ENCODE results near the gene CCDC187. TPM values are rescaled to one million over a fixed set of nuclear protein-coding genes. Genes with fewer than 3 reads are reported as not detected.

Gene CCDC187
- polyA plus RNA-seq, 1 donor from 2014 or later, result not detected

DNA sequence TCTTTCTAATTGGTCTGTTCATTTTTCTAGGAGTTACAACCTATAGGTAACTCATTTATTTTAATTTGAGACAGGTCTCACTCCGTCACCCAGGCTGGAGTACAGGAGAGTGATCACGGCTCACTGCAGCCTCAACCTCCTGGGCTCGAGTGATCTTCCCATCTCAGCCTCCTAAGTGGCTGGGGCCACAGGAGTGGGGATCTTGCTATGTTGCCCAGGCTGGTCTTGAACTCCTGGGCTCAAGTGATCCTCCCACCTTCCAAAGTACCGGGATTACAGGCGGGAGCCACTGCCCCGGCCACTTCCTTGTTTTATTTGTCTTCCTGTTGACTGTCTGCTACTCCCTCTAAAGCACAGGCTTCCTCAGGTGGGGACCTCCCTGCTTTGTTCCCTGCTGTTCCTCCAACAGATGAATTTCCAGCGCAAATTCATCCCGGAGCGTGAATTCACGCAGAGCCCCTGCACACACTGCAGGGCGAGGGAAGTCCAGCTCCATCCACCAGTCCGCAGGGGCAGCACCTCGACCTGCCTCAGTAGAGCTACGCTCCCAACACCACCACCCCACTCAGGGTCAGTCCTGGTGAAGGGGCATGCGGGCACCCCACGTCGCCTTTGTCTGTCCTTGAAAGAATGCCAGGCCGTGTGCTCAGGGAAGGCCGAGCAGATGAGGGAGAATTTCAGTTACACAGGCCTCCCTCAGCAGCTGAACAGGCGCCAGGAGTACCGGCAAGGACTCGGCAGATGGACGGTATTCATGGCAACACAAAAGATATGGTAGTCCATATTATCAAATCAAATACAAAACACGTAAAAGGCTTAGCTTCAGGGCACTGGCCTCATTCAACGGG, 64.5 kb downstream of the CCDC187 start:
- Histone ChIP-seq H3K36me3 (ENCODE audit: insufficient read depth, low read length) (no peaks in the 10 kb centered on the region), H3K9me3 (ENCODE audit: low read length) (no peaks in the 10 kb centered on the region), H3K9ac (ENCODE audit: low read length) (no peak overlapping the region), H3K4me3 (ENCODE audit: low read length) (no peak overlapping the region), H3K27me3 (ENCODE audit: insufficient read depth, low read depth, low read length) (no peaks in the 10 kb centered on the region), H2AFZ (ENCODE audit: low read depth, low read length) (no peak overlapping the region), H3K9me2 (ENCODE audit: insufficient read depth, low read length) (no peaks in the 10 kb centered on the region), H3K27ac (ENCODE audit: low read length) (no peak overlapping the region), H3F3A (ENCODE audit: insufficient read depth, low read length, poor library complexity, severe bottlenecking) (no peaks in the 10 kb centered on the region), H3K79me2 (replicated peaks; ENCODE audit: insufficient read depth, low read length) (peaks cover 26% of the 10 kb centered on the region), H3K4me2 (ENCODE audit: low read length) (no peak overlapping the region), H4K20me1 (ENCODE audit: insufficient read depth) (no peaks in the 10 kb centered on the region)
- TF ChIP-seq EZH2 (IDR thresholded peaks at IDR 0.05; ENCODE audit: borderline replicate concordance, insufficient read depth, low read length, poor library complexity, severe bottlenecking) (no peak), MXI1 (conservative IDR thresholded peaks at IDR 0.05; ENCODE audit: poor library complexity, severe bottlenecking) (no peak), SMC3 (conservative IDR thresholded peaks at IDR 0.05; ENCODE audit: poor library complexity) (no peak), POLR2AphosphoS5 (IDR thresholded peaks at IDR 0.05) (no peak), RAD21 (conservative IDR thresholded peaks at IDR 0.05) (no peak), TAF1 (IDR thresholded peaks at IDR 0.05; ENCODE audit: low read depth) (no peak), EP300 (conservative IDR thresholded peaks at IDR 0.05; ENCODE audit: poor library complexity, severe bottlenecking) (no peak)
- TF ChIP-seq, protein P1, sequence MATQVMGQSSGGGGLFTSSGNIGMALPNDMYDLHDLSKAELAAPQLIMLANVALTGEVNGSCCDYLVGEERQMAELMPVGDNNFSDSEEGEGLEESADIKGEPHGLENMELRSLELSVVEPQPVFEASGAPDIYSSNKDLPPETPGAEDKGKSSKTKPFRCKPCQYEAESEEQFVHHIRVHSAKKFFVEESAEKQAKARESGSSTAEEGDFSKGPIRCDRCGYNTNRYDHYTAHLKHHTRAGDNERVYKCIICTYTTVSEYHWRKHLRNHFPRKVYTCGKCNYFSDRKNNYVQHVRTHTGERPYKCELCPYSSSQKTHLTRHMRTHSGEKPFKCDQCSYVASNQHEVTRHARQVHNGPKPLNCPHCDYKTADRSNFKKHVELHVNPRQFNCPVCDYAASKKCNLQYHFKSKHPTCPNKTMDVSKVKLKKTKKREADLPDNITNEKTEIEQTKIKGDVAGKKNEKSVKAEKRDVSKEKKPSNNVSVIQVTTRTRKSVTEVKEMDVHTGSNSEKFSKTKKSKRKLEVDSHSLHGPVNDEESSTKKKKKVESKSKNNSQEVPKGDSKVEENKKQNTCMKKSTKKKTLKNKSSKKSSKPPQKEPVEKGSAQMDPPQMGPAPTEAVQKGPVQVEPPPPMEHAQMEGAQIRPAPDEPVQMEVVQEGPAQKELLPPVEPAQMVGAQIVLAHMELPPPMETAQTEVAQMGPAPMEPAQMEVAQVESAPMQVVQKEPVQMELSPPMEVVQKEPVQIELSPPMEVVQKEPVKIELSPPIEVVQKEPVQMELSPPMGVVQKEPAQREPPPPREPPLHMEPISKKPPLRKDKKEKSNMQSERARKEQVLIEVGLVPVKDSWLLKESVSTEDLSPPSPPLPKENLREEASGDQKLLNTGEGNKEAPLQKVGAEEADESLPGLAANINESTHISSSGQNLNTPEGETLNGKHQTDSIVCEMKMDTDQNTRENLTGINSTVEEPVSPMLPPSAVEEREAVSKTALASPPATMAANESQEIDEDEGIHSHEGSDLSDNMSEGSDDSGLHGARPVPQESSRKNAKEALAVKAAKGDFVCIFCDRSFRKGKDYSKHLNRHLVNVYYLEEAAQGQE (IDR thresholded peaks at IDR 0.05; ENCODE audit: borderline replicate concordance), result no peak
- TF ChIP-seq, protein P2, sequence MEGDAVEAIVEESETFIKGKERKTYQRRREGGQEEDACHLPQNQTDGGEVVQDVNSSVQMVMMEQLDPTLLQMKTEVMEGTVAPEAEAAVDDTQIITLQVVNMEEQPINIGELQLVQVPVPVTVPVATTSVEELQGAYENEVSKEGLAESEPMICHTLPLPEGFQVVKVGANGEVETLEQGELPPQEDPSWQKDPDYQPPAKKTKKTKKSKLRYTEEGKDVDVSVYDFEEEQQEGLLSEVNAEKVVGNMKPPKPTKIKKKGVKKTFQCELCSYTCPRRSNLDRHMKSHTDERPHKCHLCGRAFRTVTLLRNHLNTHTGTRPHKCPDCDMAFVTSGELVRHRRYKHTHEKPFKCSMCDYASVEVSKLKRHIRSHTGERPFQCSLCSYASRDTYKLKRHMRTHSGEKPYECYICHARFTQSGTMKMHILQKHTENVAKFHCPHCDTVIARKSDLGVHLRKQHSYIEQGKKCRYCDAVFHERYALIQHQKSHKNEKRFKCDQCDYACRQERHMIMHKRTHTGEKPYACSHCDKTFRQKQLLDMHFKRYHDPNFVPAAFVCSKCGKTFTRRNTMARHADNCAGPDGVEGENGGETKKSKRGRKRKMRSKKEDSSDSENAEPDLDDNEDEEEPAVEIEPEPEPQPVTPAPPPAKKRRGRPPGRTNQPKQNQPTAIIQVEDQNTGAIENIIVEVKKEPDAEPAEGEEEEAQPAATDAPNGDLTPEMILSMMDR (IDR thresholded peaks at IDR 0.05; ENCODE audit: poor library complexity, severe bottlenecking), result no peak

DNA sequence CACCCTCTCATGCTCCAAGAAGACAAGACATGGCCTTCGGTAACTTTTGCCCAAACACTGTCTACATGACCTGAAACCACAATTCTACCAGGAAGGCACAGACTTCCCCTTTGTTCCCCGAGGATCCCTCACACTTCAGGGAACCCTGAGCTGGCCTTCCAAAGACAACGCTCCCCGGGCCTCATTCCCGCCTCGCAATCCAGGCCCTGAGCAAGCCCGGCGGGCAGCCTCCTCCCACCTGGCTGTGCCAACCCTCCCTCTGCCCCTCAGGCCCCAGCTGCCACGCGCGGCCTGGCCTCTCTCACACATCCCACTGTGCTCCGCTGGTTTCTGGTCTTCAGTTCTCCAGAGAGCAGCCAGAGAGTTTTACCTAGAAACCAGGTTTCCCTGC, 65.6 kb downstream of the CCDC187 start:
- no peak overlapping the region for H3K27ac ChIP-seq (ENCODE audit: low read length)
- H3K4me2 ChIP-seq (ENCODE audit: low read length), result no peak overlapping the region
- H3F3A ChIP-seq (ENCODE audit: insufficient read depth, low read length, poor library complexity, severe bottlenecking), result no peaks in the 10 kb centered on the region
- H3K4me3 ChIP-seq (ENCODE audit: low read length), result no peak overlapping the region
- H3K9me2 ChIP-seq (ENCODE audit: insufficient read depth, low read length), result no peaks in the 10 kb centered on the region
- H3K79me2 ChIP-seq (replicated peaks; ENCODE audit: insufficient read depth, low read length), result peaks cover 19% of the 10 kb centered on the region
- no peaks in the 10 kb centered on the region for H3K9me3 ChIP-seq (ENCODE audit: low read length)
- H3K27me3 ChIP-seq (ENCODE audit: insufficient read depth, low read depth, low read length), result no peaks in the 10 kb centered on the region
- H3K9ac ChIP-seq (ENCODE audit: low read length), result no peak overlapping the region
- no peaks in the 10 kb centered on the region for H3K36me3 ChIP-seq (ENCODE audit: insufficient read depth, low read length)
- no peaks in the 10 kb centered on the region for H4K20me1 ChIP-seq (ENCODE audit: insufficient read depth)
- no peak overlapping the region for H2AFZ ChIP-seq (ENCODE audit: low read depth, low read length)
- TF ChIP-seq EP300 (conservative IDR thresholded peaks at IDR 0.05; ENCODE audit: poor library complexity, severe bottlenecking), result no peak
- TF ChIP-seq SMC3 (conservative IDR thresholded peaks at IDR 0.05; ENCODE audit: poor library complexity), result no peak
- TF ChIP-seq EZH2 (IDR thresholded peaks at IDR 0.05; ENCODE audit: borderline replicate concordance, insufficient read depth, low read length, poor library complexity, severe bottlenecking), result no peak
- TF ChIP-seq MXI1 (conservative IDR thresholded peaks at IDR 0.05; ENCODE audit: poor library complexity, severe bottlenecking), result no peak
- TF ChIP-seq, protein P1 (IDR thresholded peaks at IDR 0.05; ENCODE audit: borderline replicate concordance), result no peak
- no peak for TF ChIP-seq TAF1 (IDR thresholded peaks at IDR 0.05; ENCODE audit: low read depth)
- TF ChIP-seq, protein P2 (IDR thresholded peaks at IDR 0.05; ENCODE audit: poor library complexity, severe bottlenecking), result no peak
- TF ChIP-seq RAD21 (conservative IDR thresholded peaks at IDR 0.05), result no peak
- TF ChIP-seq POLR2AphosphoS5 (IDR thresholded peaks at IDR 0.05), result no peak

Measured in neural cell (in vitro differentiated cells).